ENCODE results near the gene CCDC142. TPM values are rescaled to one million over a fixed set of nuclear protein-coding genes. Genes with fewer than 3 reads are reported as not detected.

Gene CCDC142
- total and polyA plus RNA-seq, 10 of the 15 experiments (the other 5 are each of a cell fraction or from before 2014, with no cell fraction given): 0.93 to 16.9 (median 9.0) TPM

GRCh38 chr2:74462786-74463105 is 20.1 kb downstream of the CCDC142 start:
- H3K27ac ChIP-seq (ENCODE audit: control insufficient read depth, insufficient read depth): no peak overlapping the region
- 16% methylated on average over 4 of the region's 4 CpGs for WGBS (ENCODE audit: insufficient coverage, insufficient replicate concordance, low lambda C conversion rate, missing lambda C conversion rate)
- H3K9ac ChIP-seq (ENCODE audit: control insufficient read depth, insufficient read depth, low read length): no peak overlapping the region
- no peak overlapping the region for H3K4me2 ChIP-seq (ENCODE audit: control insufficient read depth, insufficient read depth)
- POLR2A ChIA-PET: interaction anchor here (1.0 kb wide), 1 partner anchor 10 kb away, joined by 3 read pairs; the partner anchor contains the start of gene MRPL53
- no peak overlapping the region for H3K4me3 ChIP-seq
- peaks cover 29% of the 10 kb centered on the region for H3K79me2 ChIP-seq (ENCODE audit: control insufficient read depth, insufficient read depth, low read length)
- ATAC-seq (no peak), DNase-seq (ENCODE audit: low read depth, low spot score) (no peak), FAIRE-seq (no peak)
- RAD21 ChIA-PET (ENCODE audit: unreplicated experiment): no interaction called here
- SMC1A ChIA-PET (ENCODE audit: uncharacterized antibody, unreplicated experiment): no interaction called here
- intact Hi-C loops (cut with micrococcal nuclease; ENCODE audit: unreplicated experiment): no loop called here
- peaks cover 2 to 4% of the 10 kb centered on the region in 2 experiments; a peak in 3 of 4 replicates for H3K36me3 ChIP-seq (ENCODE audit: control insufficient read depth in 2 of 2, insufficient read depth in 2 of 2, low read length in 1 of 2)
- H4K20me1 ChIP-seq (ENCODE audit: control insufficient read depth, insufficient read depth): no peaks in the 10 kb centered on the region
- BruUV-seq (replicated peaks): no TSS peak
- no peaks in the 10 kb centered on the region for H3K9me3 ChIP-seq (replicated peaks; ENCODE audit: control insufficient read depth, insufficient read depth, low read length)
- peaks cover 7% of the 10 kb centered on the region for H3K4me1 ChIP-seq (ENCODE audit: control insufficient read depth, insufficient read depth, low read length)
- CTCF ChIA-PET: interaction anchor here (1.0 kb wide), 1 partner anchor 69 kb away, joined by 3 read pairs; no protein-coding TSS in a partner anchor
- no peak overlapping the region for H2AFZ ChIP-seq (ENCODE audit: control insufficient read depth, low read depth, low read length)
- H3K27me3 ChIP-seq (replicated peaks in 1 of 2; ENCODE audit: control insufficient read depth in 2 of 2, insufficient read depth in 2 of 2, low read length in 1 of 2): no peaks in the 10 kb centered on the region
- in situ Hi-C loops (cut with MboI): no loop called here
- TF ChIP-seq IRF5 (IDR thresholded peaks at IDR 0.05; ENCODE audit: borderline replicate concordance) (no peak), ZBED1 (IDR thresholded peaks at IDR 0.05; ENCODE audit: borderline replicate concordance) (no peak), ELK1 (IDR thresholded peaks at IDR 0.05; ENCODE audit: low read depth, low read length) (no peak), HSF1 (IDR thresholded peaks at IDR 0.05; ENCODE audit: low read depth, low read length) (no peak), ZBTB33 (IDR thresholded peaks at IDR 0.05) (no peak), ZNF384 (IDR thresholded peaks at IDR 0.05; ENCODE audit: borderline replicate concordance, low read depth, low read length) (no peak), E2F8 (IDR thresholded peaks at IDR 0.05; ENCODE audit: low read depth, partially characterized antibody) (no peak), LARP7 (IDR thresholded peaks at IDR 0.05) (no peak), BCL3 (IDR thresholded peaks at IDR 0.05; ENCODE audit: borderline replicate concordance, insufficient read depth, low read depth, low read length, poor library complexity, severe bottlenecking) (no peak), HCFC1 (IDR thresholded peaks at IDR 0.05; ENCODE audit: low read length) (no peak), BRCA1 (IDR thresholded peaks at IDR 0.05; ENCODE audit: low read depth, low read length) (no peak), SUPT20H (IDR thresholded peaks at IDR 0.05; ENCODE audit: borderline replicate concordance, control insufficient read depth, low read depth, low read length) (no peak), NRF1 (conservative IDR thresholded peaks at IDR 0.05; ENCODE audit: low read depth, low read length) (no peak), DPF2 (IDR thresholded peaks at IDR 0.05) (no peak), GATAD2B (conservative IDR thresholded peaks at IDR 0.05; ENCODE audit: low read depth) (no peak)

Data from GM12878 (cell line).